OCI-LY1 (cell line): ENCODE results near the gene FETUB.

ENCODE experiments used
- CTCF ChIP-seq: fragments of 200-600 bp; sonication (generic), shearing (Covaris generic); IDR thresholded peaks from 2 replicates; pipeline ENCODE4 v1.5.1; 2017; ENCODE audit warnings: mild to moderate bottlenecking, antibody characterized with exemption, low read length, moderate library complexity, mixed read lengths
- EZH2 ChIP-seq: fragments of 200-600 bp; sonication (generic), shearing (Covaris generic); IDR thresholded peaks from 2 replicates; pipeline ENCODE4 v1.8.0; 2017; ENCODE audit warnings: borderline replicate concordance, mixed run types, mild to moderate bottlenecking, antibody characterized with exemption, low read length, moderate library complexity, mixed read lengths

- TF ChIP-seq CTCF = no peak
- TF ChIP-seq EZH2 = no peak
These were observed 26.0 kb upstream of the FETUB start for GRCh38 chr3:186614266-186614596.
